Heart left ventricle (tissue), 16 donors: ENCODE measurements around the gene ZNF83. TPM values are rescaled to one million over a fixed set of nuclear protein-coding genes. Genes with fewer than 3 reads are reported as not detected.
A peak's percentile ranks its signal among the peaks of the same experiment; 100 is the strongest.
"Not testable (repeated sequence)": the region's sequence is repeated elsewhere in the genome, so short reads cannot be mapped to it uniquely, and the experiment has no call there.

Experiments
- ATAC-seq, 4 donors: fragments of 200-7000 bp; cut with Tn5 transposase; one replicate each; pipeline ENCODE4 v1.9.1; 2020 to 2022; ENCODE audit warnings: moderate library complexity in 4 of 4, mild to moderate bottlenecking in 3 of 4, moderate number of reproducible peaks in 1 of 4
- DNase-seq, 5 donors: peaks; one replicate each; pipeline ENCODE4 v3.0.0-alpha.2; 2020
- H3K27ac ChIP-seq, 12 donors: fragments of 200-600 bp; sonication (generic) in 4 of 12; one replicate each; pipeline versions ENCODE4 v1.5.0 to v1.8.0; 2016 to 2022; ENCODE audit warnings: mild to moderate bottlenecking in 2 of 12
- H3K27me3 ChIP-seq, 9 donors: fragments of 200-600 bp; sonication (generic) in 2 of 9; one replicate each; pipeline versions ENCODE4 v1.5.1 to v1.8.0; 2016 to 2022; ENCODE audit warnings: mild to moderate bottlenecking in 3 of 9
- H3K36me3 ChIP-seq, 9 donors: fragments of 200-600 bp; sonication (generic) in 2 of 9; one replicate each; pipeline versions ENCODE4 v1.5.0 to v1.8.0; 2018 to 2022; ENCODE audit warnings: mild to moderate bottlenecking in 2 of 9
- H3K4me1 ChIP-seq, 12 donors: fragments of 200-600 bp; sonication (generic) in 4 of 12; one replicate each; pipeline versions ENCODE4 v1.5.0 to v1.8.0; 2016 to 2022; ENCODE audit warnings: mild to moderate bottlenecking in 3 of 12
- H3K4me3 ChIP-seq, 12 donors: fragments of 200-600 bp; sonication (generic) in 4 of 12; one replicate each; pipeline versions ENCODE4 v1.5.0 to v1.8.0; 2017 to 2022; ENCODE audit warnings: mild to moderate bottlenecking in 9 of 12, moderate library complexity in 4 of 12
- H3K9me3 ChIP-seq, 12 donors: fragments of 200-600 bp; sonication (generic) in 4 of 12; one replicate each; pipeline versions ENCODE4 v1.5.0 to v1.8.0; 2016 to 2022; ENCODE audit warnings: mild to moderate bottlenecking in 1 of 12
- POLR2A ChIP-seq, 2 donors: fragments of 450-650 bp; IDR thresholded peaks; one replicate each; pipeline ENCODE4 v1.6.1; 2017; ENCODE audit warnings: antibody characterized with exemption in 2 of 2, mild to moderate bottlenecking in 2 of 2, moderate library complexity in 2 of 2
- WGBS, 4 donors: extraction: QIAGEN DNeasy Blood & Tissue Kit in 2 of 4; methylation state at CpG; one replicate each; pipeline versions ENCODE4 v1.1.5 to v1.1.7; 2013 to 2018; 5-methylcytosine and 5-hydroxymethylcytosine counted together
- intact Hi-C, 10 donors: fragments of 100-400 bp; cut with DNase I; formaldehyde crosslinking; loops; one replicate each; pipeline versions ENCODE4 v1.11.1 to v1.14.2; 2022
- polyA plus RNA-seq, 2 donors: library from polyadenylated mRNA; stranded (reverse); fragments of 200-250 nt; gene quantifications; one replicate each; pipeline ENCODE4 v1.2.3, GENCODE V29; 2013
- total RNA-seq, 9 donors: library from RNA; depleted of rRNA in 2 of 9; stranded (reverse); fragments of >200 nt in 2 of 9; fragmentation: NEBNext Ultra II Directional in 3 of 9; extraction: Animal tissue kit (Norgen Biotek cat#: 25700) in 3 of 9; gene quantifications; one replicate each; pipeline versions ENCODE4 v1.1.0 to v1.2.4, GENCODE V29; 2016 to 2023
- TF ChIP-seq, protein P1 (sequence below), 12 donors: fragments of 200-600 bp; sonication (generic) in 4 of 12; IDR thresholded peaks; one replicate each; pipeline versions ENCODE4 v1.5.0 to v1.8.0; 2018 to 2022; ENCODE audit warnings: antibody characterized with exemption in 12 of 12, mild to moderate bottlenecking in 5 of 12
- donor health status: ischemic (EF 13 %, LVEDD 7.1; RV severe dilation, severe dysfunction).
- donor health status: healthy with polysubstance abuse.
- donor health status: DM: no; HTN: yes; CAD: no.
- donor health status: DM: no; HTN: no; CAD: no.
- donor health status: ischemic (EF 25% LVEDD 6.9; RV normal size, moderate dysfunction).
- donor health status: ischemic (EF 25% LVEDD 5.7; RV mildly dilated, moderate dysfunction).
- donor health status: healthy.
- donor health status: DM: yes; HTN: yes; CAD: no.
- donor health status: ischemic (EF 35%, LVEDD 5.7; RV mildly dilated, moderate dysfunction).
- donor health status: nonischemic (EF 11% LVEDD 7.7; RV severe dilation, severe dysfunction).
- donor health status: DM: yes; HTN: yes; CAD: no.
- donor health status: PGD.
- donor health status: ischemic (EF 29% LVEDD 5.4; RV normal size, mild dysfunction).
- donor health status: nonischemic (EF 23%, LVEDD 6.1; RV moderate dilation, normal function).

ZNF83 gene
- total and polyA plus RNA-seq, 11 donors, result 9.5 to 25.7 (median 18.4) TPM

DNA sequence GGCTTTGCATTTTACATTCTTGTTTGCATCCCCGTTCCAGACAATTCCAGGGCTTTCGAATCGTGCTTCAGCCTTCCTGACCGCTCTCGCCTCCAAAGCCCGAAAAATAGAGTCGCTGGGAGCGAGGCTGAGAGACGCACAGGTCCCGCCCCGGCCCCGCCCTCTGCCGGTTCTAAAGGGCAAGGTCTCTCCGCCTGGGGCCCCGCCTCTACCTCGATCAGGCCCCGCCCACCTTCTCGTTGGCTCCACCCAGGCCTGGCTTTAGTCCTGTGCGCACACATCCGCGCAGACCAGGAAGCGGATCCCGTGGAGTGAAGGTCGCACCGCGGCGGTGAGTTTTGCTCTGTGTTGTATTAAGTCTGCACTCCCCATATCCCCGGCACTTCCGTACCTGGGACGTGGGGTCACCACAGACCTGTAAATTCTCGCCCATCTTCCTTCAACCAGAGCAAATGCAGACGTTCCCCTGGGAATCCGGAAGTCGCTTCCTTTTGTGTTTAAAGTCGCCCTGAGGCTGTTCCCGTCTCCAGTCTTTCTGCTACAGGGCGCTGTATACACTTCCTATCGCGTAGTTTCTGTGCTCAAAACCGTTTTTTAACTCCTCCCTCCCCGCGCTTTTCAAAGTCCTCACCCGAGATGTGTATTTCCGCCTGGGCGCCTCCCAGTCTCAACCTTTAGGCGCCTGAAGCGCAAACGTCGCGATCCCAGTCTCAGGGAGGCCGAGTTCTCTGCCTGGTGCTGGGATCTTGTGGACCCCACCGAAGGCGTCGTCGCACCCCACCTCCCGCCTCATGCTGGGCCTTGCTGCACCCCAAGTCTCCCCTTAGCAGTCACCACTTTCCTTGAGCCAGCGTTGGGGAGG lies 67.9 kb downstream of the ZNF83 start, which contains the start of gene ZNF701:
Gene ZNF701 (plus strand): TSS at position 288 of the 862 bp plus-strand sequence. CDS start 3,861 bp downstream, outside the sequence.
- peak; percentile 54 to 96 for TF ChIP-seq POLR2A (IDR thresholded peaks at IDR 0.05)
- TF ChIP-seq, protein P1, sequence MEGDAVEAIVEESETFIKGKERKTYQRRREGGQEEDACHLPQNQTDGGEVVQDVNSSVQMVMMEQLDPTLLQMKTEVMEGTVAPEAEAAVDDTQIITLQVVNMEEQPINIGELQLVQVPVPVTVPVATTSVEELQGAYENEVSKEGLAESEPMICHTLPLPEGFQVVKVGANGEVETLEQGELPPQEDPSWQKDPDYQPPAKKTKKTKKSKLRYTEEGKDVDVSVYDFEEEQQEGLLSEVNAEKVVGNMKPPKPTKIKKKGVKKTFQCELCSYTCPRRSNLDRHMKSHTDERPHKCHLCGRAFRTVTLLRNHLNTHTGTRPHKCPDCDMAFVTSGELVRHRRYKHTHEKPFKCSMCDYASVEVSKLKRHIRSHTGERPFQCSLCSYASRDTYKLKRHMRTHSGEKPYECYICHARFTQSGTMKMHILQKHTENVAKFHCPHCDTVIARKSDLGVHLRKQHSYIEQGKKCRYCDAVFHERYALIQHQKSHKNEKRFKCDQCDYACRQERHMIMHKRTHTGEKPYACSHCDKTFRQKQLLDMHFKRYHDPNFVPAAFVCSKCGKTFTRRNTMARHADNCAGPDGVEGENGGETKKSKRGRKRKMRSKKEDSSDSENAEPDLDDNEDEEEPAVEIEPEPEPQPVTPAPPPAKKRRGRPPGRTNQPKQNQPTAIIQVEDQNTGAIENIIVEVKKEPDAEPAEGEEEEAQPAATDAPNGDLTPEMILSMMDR (IDR thresholded peaks at IDR 0.05), result peak; percentile 20 to 57 (median 38)
- Histone ChIP-seq H3K27ac (peak within 1 kb of the TSS; percentile 65 to 87 (median 82)), H3K4me3 (peak within 1 kb of the TSS; percentile 51 to 99 (median 74)), H3K36me3 (peaks cover 0 to 32% (median 26%) of the 10 kb centered on the region in 9 donors), H3K9me3 (peaks cover 0 to 40% (median 0%) of the 10 kb centered on the region in 12 donors), H3K4me1 (peaks cover 0 to 16% (median 8%) of the 10 kb centered on the region in 12 donors), H3K27me3 (no peaks in the 10 kb centered on the region)
- ATAC-seq (peak; percentile 100), DNase-seq (peak; percentile 95 to 98 (median 96))
- WGBS, 4 donors, result 0 to 1% (median 0%) methylated on average over 50 to 57 of the region's 57 CpGs
- intact Hi-C loops, result loop anchor here in 5 of 10 donors (2.0 to 10.0 kb wide), 3 partner anchors 43 to 225 kb away; partner anchors contain the start of gene ZNF808 (in 5 of the 5)

GRCh38 chr19:52569638-52569999 lies 68.5 kb downstream of the ZNF83 start:
- 5 to 10% (median 6%) methylated on average over 13 of the region's 13 CpGs for WGBS, 4 donors
- Histone ChIP-seq H3K27ac (peak overlapping the region; percentile 65 to 87 (median 82)), H3K4me3 (peak overlapping the region; percentile 27 to 99 (median 74)), H3K4me1 (peaks cover 0 to 16% (median 8%) of the 10 kb centered on the region in 12 donors), H3K36me3 (peaks cover 0 to 29% (median 21%) of the 10 kb centered on the region in 9 donors), H3K9me3 (peaks cover 0 to 40% (median 0%) of the 10 kb centered on the region in 12 donors)
- intact Hi-C loops, result loop anchor here in 1 of 10 donors (5.0 kb wide), 1 partner anchor 42 kb away; the partner anchor contains the start of gene ZNF808
- peak; percentile 15 to 69 (median 49) for DNase-seq
- ATAC-seq, result peak; percentile 30 to 49 (median 43)
- not testable (repeated sequence) for H3K27me3 ChIP-seq

DNA sequence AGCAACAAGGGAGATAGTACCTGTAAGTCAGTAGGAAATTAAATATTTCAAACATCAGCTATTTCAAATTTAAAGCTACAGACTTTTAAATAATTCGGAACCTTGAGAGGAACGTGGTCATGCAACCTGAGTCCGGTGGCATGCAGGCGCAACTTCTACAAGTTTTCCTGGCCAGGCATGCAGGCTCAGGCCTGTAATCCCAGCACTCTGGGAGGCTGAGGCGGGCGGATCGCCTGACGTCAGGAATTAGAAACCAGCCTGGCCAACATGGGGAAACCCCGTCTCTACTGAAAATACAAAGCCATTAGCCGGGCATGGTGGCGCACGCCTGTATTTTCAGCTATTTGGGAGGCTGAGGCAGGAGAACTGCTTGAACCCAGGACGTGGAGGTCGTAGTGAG lies 70.2 kb downstream of the ZNF83 start:
- Histone ChIP-seq H3K27ac (no peak overlapping the region), H3K4me3 (no peak overlapping the region), H3K4me1 (peaks cover 0 to 16% (median 8%) of the 10 kb centered on the region in 12 donors), H3K27me3 (no peaks in the 10 kb centered on the region), H3K9me3 (peaks cover 0 to 51% (median 0%) of the 10 kb centered on the region in 12 donors), H3K36me3 (peaks cover 0 to 30% (median 11%) of the 10 kb centered on the region in 9 donors)
- 95 to 98% (median 98%) methylated on average over 14 of the region's 14 CpGs for WGBS, 4 donors
- DNase-seq (no peak), ATAC-seq (no peak)
- TF ChIP-seq POLR2A (IDR thresholded peaks at IDR 0.05), result no peak
- TF ChIP-seq, protein P1 (IDR thresholded peaks at IDR 0.05), result no peak
- intact Hi-C loops, result loop anchor here in 1 of 10 donors (5.0 kb wide), 1 partner anchor 41 kb away; the partner anchor contains the start of gene ZNF808

GRCh38 chr19:52566588-52566987 lies 71.6 kb downstream of the ZNF83 start:
- intact Hi-C loops, result loop anchor here in 1 of 10 donors (5.0 kb wide), 1 partner anchor 39 kb away; the partner anchor contains the start of gene ZNF808
- no peaks in the 10 kb centered on the region for H3K27me3 ChIP-seq
- peaks cover 0 to 36% (median 13%) of the 10 kb centered on the region in 9 donors for H3K36me3 ChIP-seq
- WGBS, 4 donors, result 84 to 96% (median 92%) methylated on average over 2 of the region's 2 CpGs
- H3K4me1 ChIP-seq, result peaks cover 0 to 16% (median 8%) of the 10 kb centered on the region in 12 donors
- H3K27ac ChIP-seq, result no peak overlapping the region
- TF ChIP-seq, protein P1 (IDR thresholded peaks at IDR 0.05), result no peak
- TF ChIP-seq POLR2A (IDR thresholded peaks at IDR 0.05), result no peak
- no peak for ATAC-seq
- DNase-seq, result no peak
- peaks cover 0 to 65% (median 5%) of the 10 kb centered on the region in 12 donors for H3K9me3 ChIP-seq
- H3K4me3 ChIP-seq, result no peak overlapping the region
